ENCODE data around the gene AMBN.

- TF ChIP-seq CTCF (IDR thresholded peaks at IDR 0.05) (no peak), POLR2AphosphoS5 (IDR thresholded peaks at IDR 0.05) (no peak), POLR2A (IDR thresholded peaks at IDR 0.05; ENCODE audit: low read depth) (no peak), EP300 (IDR thresholded peaks at IDR 0.05) (no peak)
Measured at GRCh38 chr4:70600305-70600704, 8.2 kb downstream of the AMBN start.

Data from esophagus muscularis mucosa (tissue), 4 donors.